DOHH2 (cell line): ENCODE results near the gene RNF26.
A peak's percentile ranks its signal among the peaks of the same experiment; 100 is the strongest.

Experiments
- EZH2phosphoT487 ChIP-seq: fragments of 200-600 bp; sonication (generic); IDR thresholded peaks from 2 replicates; pipeline ENCODE4 v1.6.1; 2017; ENCODE audit warnings: borderline replicate concordance, mild to moderate bottlenecking, antibody characterized with exemption, low read length, moderate library complexity, mixed read lengths
- TF ChIP-seq, protein P1 (sequence below): fragments of 200-600 bp; sonication (generic); IDR thresholded peaks from one replicate; pipeline ENCODE4 v1.5.1; 2014; ENCODE audit warnings: antibody characterized with exemption, mild to moderate bottlenecking, low read depth, low read length; ENCODE audit not compliant: poor library complexity, severe bottlenecking

GRCh38 chr11:119339589-119340334, 5.4 kb downstream of the RNF26 start:
- TF ChIP-seq, protein P1, sequence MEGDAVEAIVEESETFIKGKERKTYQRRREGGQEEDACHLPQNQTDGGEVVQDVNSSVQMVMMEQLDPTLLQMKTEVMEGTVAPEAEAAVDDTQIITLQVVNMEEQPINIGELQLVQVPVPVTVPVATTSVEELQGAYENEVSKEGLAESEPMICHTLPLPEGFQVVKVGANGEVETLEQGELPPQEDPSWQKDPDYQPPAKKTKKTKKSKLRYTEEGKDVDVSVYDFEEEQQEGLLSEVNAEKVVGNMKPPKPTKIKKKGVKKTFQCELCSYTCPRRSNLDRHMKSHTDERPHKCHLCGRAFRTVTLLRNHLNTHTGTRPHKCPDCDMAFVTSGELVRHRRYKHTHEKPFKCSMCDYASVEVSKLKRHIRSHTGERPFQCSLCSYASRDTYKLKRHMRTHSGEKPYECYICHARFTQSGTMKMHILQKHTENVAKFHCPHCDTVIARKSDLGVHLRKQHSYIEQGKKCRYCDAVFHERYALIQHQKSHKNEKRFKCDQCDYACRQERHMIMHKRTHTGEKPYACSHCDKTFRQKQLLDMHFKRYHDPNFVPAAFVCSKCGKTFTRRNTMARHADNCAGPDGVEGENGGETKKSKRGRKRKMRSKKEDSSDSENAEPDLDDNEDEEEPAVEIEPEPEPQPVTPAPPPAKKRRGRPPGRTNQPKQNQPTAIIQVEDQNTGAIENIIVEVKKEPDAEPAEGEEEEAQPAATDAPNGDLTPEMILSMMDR, result peak; percentile 69
- no peak for TF ChIP-seq EZH2phosphoT487
